Tibial nerve (tissue), 3 donors: ENCODE data around the gene NF2.

ENCODE experiments used
- POLR2A ChIP-seq, 2 donors: fragments of 450-650 bp; IDR thresholded peaks; one replicate each; pipeline ENCODE4 v1.6.1; 2017; ENCODE audit warnings: antibody characterized with exemption in 2 of 2, mild to moderate bottlenecking in 2 of 2, moderate library complexity in 2 of 2
- TF ChIP-seq, protein P1 (sequence below), 5 experiments: fragments of 200-600 bp in 3 of 5; fragments of 450-650 bp in 2 of 5; sonication (generic) in 3 of 5; IDR thresholded peaks; one replicate each; pipeline ENCODE4 v1.5.1; 2016 to 2019; ENCODE audit warnings: antibody characterized with exemption in 5 of 5, mild to moderate bottlenecking in 3 of 5, moderate library complexity in 2 of 5

DNA sequence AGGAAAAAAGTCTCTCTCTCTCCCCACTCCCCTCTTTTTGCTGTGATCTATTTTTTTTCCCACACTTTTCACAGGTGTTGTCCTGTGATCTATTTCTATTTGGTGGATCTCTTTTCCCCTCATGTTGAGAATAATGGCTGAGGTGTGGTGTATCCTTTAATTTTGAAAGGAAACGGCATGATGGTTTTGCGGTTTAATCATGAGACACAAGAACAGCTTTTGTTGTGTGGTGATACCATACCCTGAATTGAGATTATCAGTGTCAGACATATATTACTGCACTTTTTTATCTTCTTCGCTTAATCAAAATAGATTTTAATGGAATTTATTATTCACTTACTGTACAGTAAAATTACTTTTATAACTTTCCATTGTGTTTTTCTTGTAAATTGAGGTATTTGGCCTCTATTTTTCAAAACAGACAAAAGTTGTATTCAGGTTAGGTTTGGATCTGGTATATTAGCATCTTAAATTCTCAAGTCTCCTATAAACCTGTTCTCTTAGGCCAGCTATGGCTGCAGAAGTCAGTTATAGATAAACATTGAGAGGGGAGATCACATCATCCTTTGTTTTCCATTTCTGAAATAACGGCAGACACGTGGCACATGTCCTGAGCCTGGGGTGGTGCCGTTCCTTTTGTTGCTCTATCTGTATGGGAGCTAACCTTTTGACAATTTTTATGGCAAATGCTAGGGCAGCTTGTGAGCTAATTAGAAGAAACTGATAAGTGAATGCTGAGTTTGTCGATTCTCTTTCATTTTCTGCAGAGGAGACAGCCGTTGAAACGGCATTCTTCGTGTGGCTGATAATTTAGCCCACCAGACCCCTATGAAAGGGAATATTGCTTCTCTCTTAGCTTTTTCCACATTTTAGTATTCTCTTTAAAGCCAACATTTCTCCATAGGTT is 25.8 kb downstream of the NF2 start:
- TF ChIP-seq, protein P1, sequence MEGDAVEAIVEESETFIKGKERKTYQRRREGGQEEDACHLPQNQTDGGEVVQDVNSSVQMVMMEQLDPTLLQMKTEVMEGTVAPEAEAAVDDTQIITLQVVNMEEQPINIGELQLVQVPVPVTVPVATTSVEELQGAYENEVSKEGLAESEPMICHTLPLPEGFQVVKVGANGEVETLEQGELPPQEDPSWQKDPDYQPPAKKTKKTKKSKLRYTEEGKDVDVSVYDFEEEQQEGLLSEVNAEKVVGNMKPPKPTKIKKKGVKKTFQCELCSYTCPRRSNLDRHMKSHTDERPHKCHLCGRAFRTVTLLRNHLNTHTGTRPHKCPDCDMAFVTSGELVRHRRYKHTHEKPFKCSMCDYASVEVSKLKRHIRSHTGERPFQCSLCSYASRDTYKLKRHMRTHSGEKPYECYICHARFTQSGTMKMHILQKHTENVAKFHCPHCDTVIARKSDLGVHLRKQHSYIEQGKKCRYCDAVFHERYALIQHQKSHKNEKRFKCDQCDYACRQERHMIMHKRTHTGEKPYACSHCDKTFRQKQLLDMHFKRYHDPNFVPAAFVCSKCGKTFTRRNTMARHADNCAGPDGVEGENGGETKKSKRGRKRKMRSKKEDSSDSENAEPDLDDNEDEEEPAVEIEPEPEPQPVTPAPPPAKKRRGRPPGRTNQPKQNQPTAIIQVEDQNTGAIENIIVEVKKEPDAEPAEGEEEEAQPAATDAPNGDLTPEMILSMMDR (IDR thresholded peaks at IDR 0.05), result no peak
- TF ChIP-seq POLR2A (IDR thresholded peaks at IDR 0.05), result no peak
